ENCODE data around the gene PELO. TPM values are rescaled to one million over a fixed set of nuclear protein-coding genes. Genes with fewer than 3 reads are reported as not detected.

The PELO gene
- total RNA-seq (1 to 10 TPM; 4.3 to 4.5 TPM), total RNA-seq (12.2 to 65.5 (median 27.6) reads per million in 172 experiments)
- polyA plus RNA-seq (2013, experiment 1 of 2) = 3.4 TPM
- 6.2 TPM for polyA plus RNA-seq (2013, experiment 2 of 2)

- Mint-ChIP-seq H3K9me3 (no peaks in the 10 kb centered on the region), H3K27ac (peak within 1 kb of the TSS; percentile 16), H3K27me3 (peaks cover 37% of the 10 kb centered on the region), H3K4me3 (peak within 1 kb of the TSS; percentile 89), H3K36me3 (ENCODE audit: low read depth) (no peaks in the 10 kb centered on the region), H3K4me1 (ENCODE audit: low read depth) (peaks cover 17% of the 10 kb centered on the region)
- ChIA-PET POLR2A (interaction anchor here (0.7 to 1.9 kb wide), 2 partner anchors 12 to 60 kb away, joined by 3 to 13 read pairs; no protein-coding TSS in a partner anchor), CTCF (interaction anchor here (1.2 to 2.4 kb wide), 5 partner anchors 11 to 128 kb away, joined by 3 to 11 read pairs (median 4); no protein-coding TSS in a partner anchor)
- intact Hi-C loops (cut with DNase I, micrococcal nuclease) = loop anchor here (1.0 to 5.0 kb wide), 5 partner anchors 12 to 309 kb away; no protein-coding TSS in a partner anchor
- peaks cover 18% of the 10 kb centered on the region for H3K4me1 ChIP-seq (ENCODE audit: insufficient read depth, low read length)
- TF ChIP-seq, protein P1, sequence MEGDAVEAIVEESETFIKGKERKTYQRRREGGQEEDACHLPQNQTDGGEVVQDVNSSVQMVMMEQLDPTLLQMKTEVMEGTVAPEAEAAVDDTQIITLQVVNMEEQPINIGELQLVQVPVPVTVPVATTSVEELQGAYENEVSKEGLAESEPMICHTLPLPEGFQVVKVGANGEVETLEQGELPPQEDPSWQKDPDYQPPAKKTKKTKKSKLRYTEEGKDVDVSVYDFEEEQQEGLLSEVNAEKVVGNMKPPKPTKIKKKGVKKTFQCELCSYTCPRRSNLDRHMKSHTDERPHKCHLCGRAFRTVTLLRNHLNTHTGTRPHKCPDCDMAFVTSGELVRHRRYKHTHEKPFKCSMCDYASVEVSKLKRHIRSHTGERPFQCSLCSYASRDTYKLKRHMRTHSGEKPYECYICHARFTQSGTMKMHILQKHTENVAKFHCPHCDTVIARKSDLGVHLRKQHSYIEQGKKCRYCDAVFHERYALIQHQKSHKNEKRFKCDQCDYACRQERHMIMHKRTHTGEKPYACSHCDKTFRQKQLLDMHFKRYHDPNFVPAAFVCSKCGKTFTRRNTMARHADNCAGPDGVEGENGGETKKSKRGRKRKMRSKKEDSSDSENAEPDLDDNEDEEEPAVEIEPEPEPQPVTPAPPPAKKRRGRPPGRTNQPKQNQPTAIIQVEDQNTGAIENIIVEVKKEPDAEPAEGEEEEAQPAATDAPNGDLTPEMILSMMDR (IDR thresholded peaks at IDR 0.05) = no peak
- H3K36me3 ChIP-seq (ENCODE audit: insufficient read depth, low read length) = no peaks in the 10 kb centered on the region
- H3K4me3 ChIP-seq (ENCODE audit: low read length) = peak within 1 kb of the TSS; percentile 76
- DNase-seq (peak in 12 of 14 experiments; percentile 8 to 84 (median 25)), ATAC-seq (ENCODE audit: poor library complexity) (peak; percentile 72)
- H3K27me3 ChIP-seq (ENCODE audit: control insufficient read depth in 1 of 2, insufficient read depth in 2 of 2, low read length in 2 of 2) = peaks cover 0 to 5% of the 10 kb centered on the region in 2 experiments
- no peak within 1 kb of the TSS for H3K27ac ChIP-seq (ENCODE audit: low read depth in 1 of 2, low read length in 2 of 2)
- H3K9me3 ChIP-seq (ENCODE audit: control insufficient read depth in 1 of 2, insufficient read depth in 1 of 2, low read length in 2 of 2) = no peaks in the 10 kb centered on the region
Measured at GRCh38 chr5:52787600-52788504, at the start of gene PELO, which contains the start of gene ITGA1. PELO (plus strand) TSS chr5:52787916; CDS start chr5:52800395, 12,479 bp downstream. ITGA1 (plus strand) TSS chr5:52787916; CDS start chr5:52788354, 438 bp downstream.

- peaks cover 22% of the 10 kb centered on the region for H3K4me1 Mint-ChIP-seq (ENCODE audit: low read depth)
Measured at GRCh38 chr5:52738095-52738506, 49.6 kb upstream of the PELO start.

GRCh38 chr5:52740007-52740406, 47.7 kb upstream of the PELO start:
- Histone ChIP-seq H3K27me3 (ENCODE audit: control insufficient read depth in 1 of 2, insufficient read depth in 2 of 2, low read length in 2 of 2) (no peaks in the 10 kb centered on the region), H3K4me1 (ENCODE audit: insufficient read depth, low read length) (peaks cover 30% of the 10 kb centered on the region), H3K9me3 (ENCODE audit: control insufficient read depth in 1 of 2, insufficient read depth in 1 of 2, low read length in 2 of 2) (no peaks in the 10 kb centered on the region), H3K4me3 (ENCODE audit: low read length) (no peak overlapping the region), H3K36me3 (ENCODE audit: insufficient read depth, low read length) (no peaks in the 10 kb centered on the region), H3K27ac (ENCODE audit: low read depth in 1 of 2, low read length in 2 of 2) (no peak overlapping the region)
- no peak for ATAC-seq (ENCODE audit: poor library complexity)
- Mint-ChIP-seq H3K4me3 (no peak overlapping the region), H3K9me3 (no peaks in the 10 kb centered on the region), H3K27me3 (no peaks in the 10 kb centered on the region), H3K36me3 (ENCODE audit: low read depth) (no peaks in the 10 kb centered on the region), H3K4me1 (ENCODE audit: low read depth) (peaks cover 40% of the 10 kb centered on the region), H3K27ac (no peak overlapping the region)
- TF ChIP-seq, protein P1 (IDR thresholded peaks at IDR 0.05) = no peak
- ChIA-PET CTCF (interaction anchor here (1.4 kb wide), 1 partner anchor 176 kb away, joined by 4 read pairs; no protein-coding TSS in a partner anchor), POLR2A (no interaction called here)
- DNase-seq = no peak
- intact Hi-C loops (cut with DNase I, micrococcal nuclease) = no loop called here

More at GRCh38 chr5:52738095-52738506, 49.6 kb upstream of the PELO start:
- Histone ChIP-seq H3K27ac (ENCODE audit: low read depth in 1 of 2, low read length in 2 of 2) (no peak overlapping the region), H3K27me3 (ENCODE audit: control insufficient read depth in 1 of 2, insufficient read depth in 2 of 2, low read length in 2 of 2) (no peaks in the 10 kb centered on the region), H3K9me3 (ENCODE audit: control insufficient read depth in 1 of 2, insufficient read depth in 1 of 2, low read length in 2 of 2) (no peaks in the 10 kb centered on the region), H3K36me3 (ENCODE audit: insufficient read depth, low read length) (no peaks in the 10 kb centered on the region), H3K4me1 (ENCODE audit: insufficient read depth, low read length) (peaks cover 16% of the 10 kb centered on the region), H3K4me3 (ENCODE audit: low read length) (no peak overlapping the region)
- H3K4me3 Mint-ChIP-seq = no peak overlapping the region
- no peak overlapping the region for H3K27ac Mint-ChIP-seq
- DNase-seq (no peak), ATAC-seq (ENCODE audit: poor library complexity) (no peak)
- TF ChIP-seq, protein P1 (IDR thresholded peaks at IDR 0.05) = no peak
- no peaks in the 10 kb centered on the region for H3K27me3 Mint-ChIP-seq
- no peaks in the 10 kb centered on the region for H3K9me3 Mint-ChIP-seq
- intact Hi-C loops (cut with DNase I, micrococcal nuclease) = no loop called here
- H3K36me3 Mint-ChIP-seq (ENCODE audit: low read depth) = no peaks in the 10 kb centered on the region
- ChIA-PET POLR2A (interaction anchor here (2.0 kb wide), 1 partner anchor 62 kb away, joined by 6 read pairs; no protein-coding TSS in a partner anchor), CTCF (interaction anchor here (1.7 kb wide), 1 partner anchor 11 kb away, joined by 4 read pairs; no protein-coding TSS in a partner anchor)
